ENCODE measurements around the gene EVI5L. TPM values are rescaled to one million over a fixed set of nuclear protein-coding genes. Genes with fewer than 3 reads are reported as not detected.

The EVI5L gene
- total RNA-seq, 1 donor from 2014 or later: 9.2 TPM

DNA sequence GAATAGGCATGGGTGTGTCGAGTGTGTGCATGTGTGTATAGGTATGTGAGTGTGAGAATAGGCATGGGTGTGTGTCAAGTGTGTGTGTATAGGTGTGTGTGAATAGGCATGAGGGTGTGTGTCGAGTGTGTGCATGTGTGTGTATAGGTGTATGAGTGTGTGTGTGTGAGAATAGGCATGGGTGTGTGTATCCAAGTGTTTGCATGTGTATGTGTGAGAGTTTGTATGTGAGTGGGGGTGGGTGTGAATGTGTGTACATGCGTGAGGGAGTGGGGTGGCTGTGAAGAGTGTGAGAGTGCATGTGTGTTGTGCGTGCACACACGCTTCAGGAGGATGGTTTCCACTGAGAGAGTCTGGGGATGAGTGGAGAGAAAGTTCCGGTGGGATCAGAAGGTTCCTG lies 13.5 kb downstream of the EVI5L start:
- no peak for FAIRE-seq
- Histone ChIP-seq H3K27me3 (ENCODE audit: control insufficient read depth, insufficient read depth, low read length) (no peaks in the 10 kb centered on the region), H3K4me3 (ENCODE audit: low read depth, low read length) (no peak overlapping the region), H3K36me3 (ENCODE audit: control insufficient read depth, insufficient read depth, low read length) (no peaks in the 10 kb centered on the region)
- DNase-seq (ENCODE audit: low read depth): no peak
- TF ChIP-seq, protein P1, sequence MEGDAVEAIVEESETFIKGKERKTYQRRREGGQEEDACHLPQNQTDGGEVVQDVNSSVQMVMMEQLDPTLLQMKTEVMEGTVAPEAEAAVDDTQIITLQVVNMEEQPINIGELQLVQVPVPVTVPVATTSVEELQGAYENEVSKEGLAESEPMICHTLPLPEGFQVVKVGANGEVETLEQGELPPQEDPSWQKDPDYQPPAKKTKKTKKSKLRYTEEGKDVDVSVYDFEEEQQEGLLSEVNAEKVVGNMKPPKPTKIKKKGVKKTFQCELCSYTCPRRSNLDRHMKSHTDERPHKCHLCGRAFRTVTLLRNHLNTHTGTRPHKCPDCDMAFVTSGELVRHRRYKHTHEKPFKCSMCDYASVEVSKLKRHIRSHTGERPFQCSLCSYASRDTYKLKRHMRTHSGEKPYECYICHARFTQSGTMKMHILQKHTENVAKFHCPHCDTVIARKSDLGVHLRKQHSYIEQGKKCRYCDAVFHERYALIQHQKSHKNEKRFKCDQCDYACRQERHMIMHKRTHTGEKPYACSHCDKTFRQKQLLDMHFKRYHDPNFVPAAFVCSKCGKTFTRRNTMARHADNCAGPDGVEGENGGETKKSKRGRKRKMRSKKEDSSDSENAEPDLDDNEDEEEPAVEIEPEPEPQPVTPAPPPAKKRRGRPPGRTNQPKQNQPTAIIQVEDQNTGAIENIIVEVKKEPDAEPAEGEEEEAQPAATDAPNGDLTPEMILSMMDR (IDR thresholded peaks at IDR 0.05; ENCODE audit: insufficient read depth, low read length, severe bottlenecking): no peak

DNA sequence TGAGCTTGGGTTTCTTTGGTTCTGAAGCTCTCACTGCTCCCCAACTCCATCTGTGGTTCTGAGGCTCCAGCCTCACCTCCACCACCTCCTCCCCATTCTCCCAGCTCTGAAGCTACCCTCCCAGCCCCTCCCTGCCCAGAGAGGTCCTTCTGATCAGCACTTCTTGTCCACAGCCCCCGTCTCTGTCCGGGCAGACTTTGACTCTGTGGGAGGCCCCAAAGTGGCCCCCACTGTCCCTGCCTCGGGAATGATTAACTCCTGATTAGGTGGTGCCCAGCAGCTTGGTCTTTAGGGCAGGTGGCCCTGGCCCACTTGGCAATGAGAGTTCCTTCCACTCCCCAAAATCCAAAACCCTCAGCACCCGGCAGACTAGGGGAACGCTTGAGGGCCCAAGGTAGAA lies 14.4 kb downstream of the EVI5L start:
- H3K27me3 ChIP-seq (ENCODE audit: control insufficient read depth, insufficient read depth, low read length): no peaks in the 10 kb centered on the region
- no peak overlapping the region for H3K4me3 ChIP-seq (ENCODE audit: low read depth, low read length)
- no peaks in the 10 kb centered on the region for H3K36me3 ChIP-seq (ENCODE audit: control insufficient read depth, insufficient read depth, low read length)
- TF ChIP-seq, protein P1 (IDR thresholded peaks at IDR 0.05; ENCODE audit: insufficient read depth, low read length, severe bottlenecking): no peak
- FAIRE-seq (no peak), DNase-seq (ENCODE audit: low read depth) (no peak)

DNA sequence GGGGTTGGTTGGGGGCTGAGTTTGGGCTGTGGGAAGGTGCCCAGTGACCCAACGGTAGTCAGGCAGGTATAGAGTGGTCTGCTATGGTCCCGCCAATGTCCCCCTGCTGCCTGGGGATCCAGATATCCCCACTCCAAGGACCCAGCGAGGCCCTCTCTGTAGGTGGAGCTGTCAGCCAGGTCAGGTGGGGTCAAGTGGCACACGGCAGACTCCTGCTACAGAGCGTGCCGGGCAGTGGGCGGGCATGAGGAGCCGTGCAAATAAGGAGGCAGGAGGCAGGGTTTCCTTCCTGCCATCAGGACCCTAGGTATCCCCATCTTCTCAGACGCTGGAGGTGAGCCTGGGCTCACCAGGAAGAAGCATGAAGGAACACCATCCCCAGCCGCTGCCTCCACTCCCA lies 14.9 kb downstream of the EVI5L start:
- no peaks in the 10 kb centered on the region for H3K36me3 ChIP-seq (ENCODE audit: control insufficient read depth, insufficient read depth, low read length)
- FAIRE-seq: no peak

DNA sequence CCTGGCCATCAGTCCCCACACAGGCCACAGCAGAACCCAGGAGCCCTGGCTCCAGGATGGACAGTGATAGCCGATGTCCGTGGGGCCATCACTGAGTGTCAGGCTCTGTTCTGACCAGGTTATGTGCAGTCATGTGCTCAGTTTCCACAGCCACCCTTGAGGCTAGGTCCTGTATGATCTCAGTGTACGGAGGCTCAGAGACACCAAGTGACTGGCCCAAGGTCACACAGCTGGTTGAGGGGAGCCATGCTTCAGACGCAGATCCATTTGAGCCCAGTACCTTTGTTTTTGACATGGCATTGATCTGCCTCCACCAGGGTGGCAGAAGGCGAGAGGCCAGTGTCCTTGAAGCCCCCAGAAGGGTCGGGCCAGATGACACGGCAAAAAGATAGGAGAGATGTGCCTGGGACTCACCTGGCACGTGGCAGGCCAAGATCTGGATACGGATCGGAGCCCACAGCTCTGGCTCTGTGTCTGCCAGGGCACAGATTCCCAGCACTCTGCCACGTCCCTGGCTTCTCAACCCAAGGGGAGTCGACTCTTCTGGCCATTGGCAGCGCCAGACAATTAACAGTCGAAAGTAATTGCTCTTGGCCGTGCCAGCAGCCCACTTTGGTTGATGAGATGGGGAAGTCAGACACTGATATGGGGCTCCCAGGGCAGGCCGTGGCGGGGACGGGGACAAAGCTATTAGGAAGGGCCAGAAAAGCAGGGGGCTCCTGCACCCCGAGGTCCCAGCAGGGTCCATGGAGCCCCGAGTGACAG lies 15.6 kb downstream of the EVI5L start:
- no peaks in the 10 kb centered on the region for H3K27me3 ChIP-seq (ENCODE audit: control insufficient read depth, insufficient read depth, low read length)
- DNase-seq (ENCODE audit: low read depth): no peak
- TF ChIP-seq, protein P1 (IDR thresholded peaks at IDR 0.05; ENCODE audit: insufficient read depth, low read length, severe bottlenecking): no peak
- no peak overlapping the region for H3K4me3 ChIP-seq (ENCODE audit: low read depth, low read length)
- no peaks in the 10 kb centered on the region for H3K36me3 ChIP-seq (ENCODE audit: control insufficient read depth, insufficient read depth, low read length)
- FAIRE-seq: peak; percentile 13

More for the DNA sequence above, 14.9 kb downstream of the EVI5L start:
- TF ChIP-seq, protein P1 (IDR thresholded peaks at IDR 0.05; ENCODE audit: insufficient read depth, low read length, severe bottlenecking): no peak
- H3K4me3 ChIP-seq (ENCODE audit: low read depth, low read length): no peak overlapping the region
- no peaks in the 10 kb centered on the region for H3K27me3 ChIP-seq (ENCODE audit: control insufficient read depth, insufficient read depth, low read length)
- no peak for DNase-seq (ENCODE audit: low read depth)

DNA sequence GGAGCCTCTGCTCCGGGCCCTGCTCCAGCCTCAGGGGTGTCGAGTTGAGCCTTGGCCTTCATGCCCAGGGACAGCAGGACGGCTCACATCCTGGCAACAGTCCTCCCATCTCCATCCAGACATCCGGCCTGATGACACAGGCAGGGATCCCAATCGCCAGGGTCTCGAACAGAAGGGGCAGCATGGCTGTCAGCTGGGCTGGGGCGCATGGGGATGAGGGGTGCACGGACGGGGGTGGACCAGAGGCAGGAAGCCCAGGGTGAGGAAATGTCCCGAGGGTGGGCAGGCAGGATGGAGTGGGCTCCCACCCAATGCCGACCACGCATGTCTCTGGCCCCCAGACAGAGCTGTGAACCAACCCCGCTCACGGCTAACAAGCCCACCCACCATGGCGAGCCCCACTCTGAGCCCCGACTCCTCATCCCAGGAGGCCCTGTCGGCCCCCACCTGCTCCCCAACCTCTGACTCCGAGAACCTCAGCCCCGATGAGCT lies 16.2 kb downstream of the EVI5L start:
- Histone ChIP-seq H3K36me3 (ENCODE audit: control insufficient read depth, insufficient read depth, low read length) (no peaks in the 10 kb centered on the region), H3K4me3 (ENCODE audit: low read depth, low read length) (no peak overlapping the region), H3K27me3 (ENCODE audit: control insufficient read depth, insufficient read depth, low read length) (no peaks in the 10 kb centered on the region)
- FAIRE-seq (peak; percentile 62), DNase-seq (ENCODE audit: low read depth) (no peak)
- TF ChIP-seq, protein P1 (IDR thresholded peaks at IDR 0.05; ENCODE audit: insufficient read depth, low read length, severe bottlenecking): no peak
